ENCODE measurements around the gene BRINP1.

DNA sequence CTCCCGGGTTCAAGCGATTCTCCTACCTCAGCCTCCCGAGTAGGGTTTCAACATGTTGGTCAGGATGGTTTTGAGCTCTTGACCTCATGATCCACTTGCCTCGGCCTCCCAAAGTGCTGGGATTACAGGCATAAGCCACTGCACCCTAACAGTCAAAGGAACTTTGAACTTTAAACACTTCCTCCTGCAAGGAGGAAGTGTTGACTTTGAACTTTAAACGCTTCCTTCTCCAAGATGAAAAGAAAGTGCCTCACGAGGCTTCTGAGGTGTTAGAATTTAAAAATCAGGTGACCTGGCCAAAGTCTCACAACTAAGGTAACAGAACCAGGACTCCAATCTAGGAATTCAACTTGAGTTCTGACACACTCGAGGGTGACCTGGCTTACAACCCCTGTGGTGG is 150.9 kb downstream of the BRINP1 start:
- TF ChIP-seq, protein P1, sequence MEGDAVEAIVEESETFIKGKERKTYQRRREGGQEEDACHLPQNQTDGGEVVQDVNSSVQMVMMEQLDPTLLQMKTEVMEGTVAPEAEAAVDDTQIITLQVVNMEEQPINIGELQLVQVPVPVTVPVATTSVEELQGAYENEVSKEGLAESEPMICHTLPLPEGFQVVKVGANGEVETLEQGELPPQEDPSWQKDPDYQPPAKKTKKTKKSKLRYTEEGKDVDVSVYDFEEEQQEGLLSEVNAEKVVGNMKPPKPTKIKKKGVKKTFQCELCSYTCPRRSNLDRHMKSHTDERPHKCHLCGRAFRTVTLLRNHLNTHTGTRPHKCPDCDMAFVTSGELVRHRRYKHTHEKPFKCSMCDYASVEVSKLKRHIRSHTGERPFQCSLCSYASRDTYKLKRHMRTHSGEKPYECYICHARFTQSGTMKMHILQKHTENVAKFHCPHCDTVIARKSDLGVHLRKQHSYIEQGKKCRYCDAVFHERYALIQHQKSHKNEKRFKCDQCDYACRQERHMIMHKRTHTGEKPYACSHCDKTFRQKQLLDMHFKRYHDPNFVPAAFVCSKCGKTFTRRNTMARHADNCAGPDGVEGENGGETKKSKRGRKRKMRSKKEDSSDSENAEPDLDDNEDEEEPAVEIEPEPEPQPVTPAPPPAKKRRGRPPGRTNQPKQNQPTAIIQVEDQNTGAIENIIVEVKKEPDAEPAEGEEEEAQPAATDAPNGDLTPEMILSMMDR (conservative IDR thresholded peaks at IDR 0.05; ENCODE audit: low read depth in 2 of 2): no peak
- TF ChIP-seq EZH2phosphoT487 (IDR thresholded peaks at IDR 0.05; ENCODE audit: unreplicated experiment): no peak
- no peak for TF ChIP-seq EZH2 (IDR thresholded peaks at IDR 0.05; ENCODE audit: low read depth, unreplicated experiment)
- no peak for TF ChIP-seq JUNB (IDR thresholded peaks at IDR 0.05; ENCODE audit: unreplicated experiment)
- no peak for TF ChIP-seq POLR2AphosphoS5 (IDR thresholded peaks at IDR 0.05; ENCODE audit: low read depth)
- TF ChIP-seq, protein P2, sequence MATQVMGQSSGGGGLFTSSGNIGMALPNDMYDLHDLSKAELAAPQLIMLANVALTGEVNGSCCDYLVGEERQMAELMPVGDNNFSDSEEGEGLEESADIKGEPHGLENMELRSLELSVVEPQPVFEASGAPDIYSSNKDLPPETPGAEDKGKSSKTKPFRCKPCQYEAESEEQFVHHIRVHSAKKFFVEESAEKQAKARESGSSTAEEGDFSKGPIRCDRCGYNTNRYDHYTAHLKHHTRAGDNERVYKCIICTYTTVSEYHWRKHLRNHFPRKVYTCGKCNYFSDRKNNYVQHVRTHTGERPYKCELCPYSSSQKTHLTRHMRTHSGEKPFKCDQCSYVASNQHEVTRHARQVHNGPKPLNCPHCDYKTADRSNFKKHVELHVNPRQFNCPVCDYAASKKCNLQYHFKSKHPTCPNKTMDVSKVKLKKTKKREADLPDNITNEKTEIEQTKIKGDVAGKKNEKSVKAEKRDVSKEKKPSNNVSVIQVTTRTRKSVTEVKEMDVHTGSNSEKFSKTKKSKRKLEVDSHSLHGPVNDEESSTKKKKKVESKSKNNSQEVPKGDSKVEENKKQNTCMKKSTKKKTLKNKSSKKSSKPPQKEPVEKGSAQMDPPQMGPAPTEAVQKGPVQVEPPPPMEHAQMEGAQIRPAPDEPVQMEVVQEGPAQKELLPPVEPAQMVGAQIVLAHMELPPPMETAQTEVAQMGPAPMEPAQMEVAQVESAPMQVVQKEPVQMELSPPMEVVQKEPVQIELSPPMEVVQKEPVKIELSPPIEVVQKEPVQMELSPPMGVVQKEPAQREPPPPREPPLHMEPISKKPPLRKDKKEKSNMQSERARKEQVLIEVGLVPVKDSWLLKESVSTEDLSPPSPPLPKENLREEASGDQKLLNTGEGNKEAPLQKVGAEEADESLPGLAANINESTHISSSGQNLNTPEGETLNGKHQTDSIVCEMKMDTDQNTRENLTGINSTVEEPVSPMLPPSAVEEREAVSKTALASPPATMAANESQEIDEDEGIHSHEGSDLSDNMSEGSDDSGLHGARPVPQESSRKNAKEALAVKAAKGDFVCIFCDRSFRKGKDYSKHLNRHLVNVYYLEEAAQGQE (IDR thresholded peaks at IDR 0.05; ENCODE audit: unreplicated experiment): no peak
- TF ChIP-seq, protein P3, sequence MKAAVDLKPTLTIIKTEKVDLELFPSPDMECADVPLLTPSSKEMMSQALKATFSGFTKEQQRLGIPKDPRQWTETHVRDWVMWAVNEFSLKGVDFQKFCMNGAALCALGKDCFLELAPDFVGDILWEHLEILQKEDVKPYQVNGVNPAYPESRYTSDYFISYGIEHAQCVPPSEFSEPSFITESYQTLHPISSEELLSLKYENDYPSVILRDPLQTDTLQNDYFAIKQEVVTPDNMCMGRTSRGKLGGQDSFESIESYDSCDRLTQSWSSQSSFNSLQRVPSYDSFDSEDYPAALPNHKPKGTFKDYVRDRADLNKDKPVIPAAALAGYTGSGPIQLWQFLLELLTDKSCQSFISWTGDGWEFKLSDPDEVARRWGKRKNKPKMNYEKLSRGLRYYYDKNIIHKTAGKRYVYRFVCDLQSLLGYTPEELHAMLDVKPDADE (IDR thresholded peaks at IDR 0.05): no peak
